ENCODE results near the gene IRF2BP2.

The IRF2BP2 gene

GRCh38 chr1:234578735-234579134 is 31.2 kb downstream of the IRF2BP2 start:
- peaks cover under 1% of the 10 kb centered on the region for H3K27me3 Mint-ChIP-seq (ENCODE audit: low read depth)
- H3K27ac Mint-ChIP-seq, result peak overlapping the region in 1 of 3 experiments; percentile 55
- H3K4me3 Mint-ChIP-seq, result no peak overlapping the region
- no peaks in the 10 kb centered on the region for H3K9me3 Mint-ChIP-seq
- H3K36me3 Mint-ChIP-seq (ENCODE audit: low read depth), result no peaks in the 10 kb centered on the region
- H3K4me1 Mint-ChIP-seq, result peaks cover 31% of the 10 kb centered on the region
- no peak for TF ChIP-seq CTCF (IDR thresholded peaks at IDR 0.05; ENCODE audit: unreplicated experiment in 3 of 3)

GRCh38 chr1:234578087-234578486 is 31.9 kb downstream of the IRF2BP2 start:
- Mint-ChIP-seq H3K4me1 (peaks cover 31% of the 10 kb centered on the region), H3K36me3 (ENCODE audit: low read depth) (no peaks in the 10 kb centered on the region), H3K4me3 (no peak overlapping the region), H3K27ac (no peak overlapping the region), H3K9me3 (no peaks in the 10 kb centered on the region), H3K27me3 (ENCODE audit: low read depth) (peaks cover 6% of the 10 kb centered on the region)
- TF ChIP-seq CTCF (IDR thresholded peaks at IDR 0.05; ENCODE audit: unreplicated experiment in 3 of 3), result no peak

GRCh38 chr1:234573711-234574299 is 36.2 kb downstream of the IRF2BP2 start:
- Mint-ChIP-seq H3K27ac (peak overlapping the region in 1 of 3 experiments; percentile 53), H3K27me3 (ENCODE audit: low read depth) (peaks cover 6% of the 10 kb centered on the region), H3K4me1 (peaks cover 24% of the 10 kb centered on the region), H3K9me3 (no peaks in the 10 kb centered on the region), H3K4me3 (no peak overlapping the region), H3K36me3 (ENCODE audit: low read depth) (no peaks in the 10 kb centered on the region)
- no peak for TF ChIP-seq CTCF (IDR thresholded peaks at IDR 0.05; ENCODE audit: unreplicated experiment in 3 of 3)

GRCh38 chr1:234572966-234573365 is 37.0 kb downstream of the IRF2BP2 start:
- H3K4me1 Mint-ChIP-seq, result peaks cover 24% of the 10 kb centered on the region
- no peaks in the 10 kb centered on the region for H3K9me3 Mint-ChIP-seq
- no peak overlapping the region for H3K4me3 Mint-ChIP-seq
- H3K36me3 Mint-ChIP-seq (ENCODE audit: low read depth), result no peaks in the 10 kb centered on the region
- H3K27ac Mint-ChIP-seq, result no peak overlapping the region
- peaks cover 6% of the 10 kb centered on the region for H3K27me3 Mint-ChIP-seq (ENCODE audit: low read depth)
- TF ChIP-seq CTCF (IDR thresholded peaks at IDR 0.05; ENCODE audit: unreplicated experiment in 3 of 3), result no peak

GRCh38 chr1:234571702-234572101 is 38.3 kb downstream of the IRF2BP2 start:
- Mint-ChIP-seq H3K27ac (peak overlapping the region; percentile 23 to 74 (median 49)), H3K4me1 (peaks cover 24% of the 10 kb centered on the region), H3K36me3 (ENCODE audit: low read depth) (no peaks in the 10 kb centered on the region), H3K4me3 (no peak overlapping the region), H3K9me3 (peaks cover 2% of the 10 kb centered on the region), H3K27me3 (ENCODE audit: low read depth) (peaks cover 6% of the 10 kb centered on the region)
- no peak for TF ChIP-seq CTCF (IDR thresholded peaks at IDR 0.05; ENCODE audit: unreplicated experiment in 3 of 3)
